HG02623 (cell line): Measurements from ENCODE around the gene SLC35E1.

Experiments used
- ATAC-seq: cut with Tn5 transposase; IDR thresholded peaks from one replicate; pipeline ENCODE4 v1.9.1; 2021; ENCODE audit warnings: moderate library complexity; ENCODE audit not compliant: unreplicated experiment

Gene SLC35E1

GRCh38 chr19:16572332-16573211 is at the start of gene SLC35E1:
TSS of gene SLC35E1 (minus strand) at chr19:16572415. CDS start at chr19:16572364, 51 bp downstream.
- ATAC-seq: peak; percentile 81

GRCh38 chr19:16621165-16621800 is 49.1 kb upstream of the SLC35E1 start:
- ATAC-seq: no peak

- no peak for ATAC-seq
Observed at GRCh38 chr19:16620584-16620983, 48.4 kb upstream of the SLC35E1 start.

GRCh38 chr19:16620018-16620417 is 47.8 kb upstream of the SLC35E1 start:
- ATAC-seq: no peak

- ATAC-seq: no peak
Observed at GRCh38 chr19:16619457-16619856, 47.2 kb upstream of the SLC35E1 start.

GRCh38 chr19:16618248-16618647 is 46.0 kb upstream of the SLC35E1 start:
- no peak for ATAC-seq

- no peak for ATAC-seq
Observed at GRCh38 chr19:16615808-16616207, 43.6 kb upstream of the SLC35E1 start.

- ATAC-seq: no peak
Observed at GRCh38 chr19:16614941-16615340, 42.7 kb upstream of the SLC35E1 start.

GRCh38 chr19:16613841-16614240 is 41.6 kb upstream of the SLC35E1 start:
- ATAC-seq: no peak

GRCh38 chr19:16612636-16613035 is 40.4 kb upstream of the SLC35E1 start:
- no peak for ATAC-seq

GRCh38 chr19:16611121-16611520 is 38.9 kb upstream of the SLC35E1 start:
- ATAC-seq: no peak

GRCh38 chr19:16609511-16610200 is 37.4 kb upstream of the SLC35E1 start:
- ATAC-seq: no peak

GRCh38 chr19:16608290-16608739 is 36.1 kb upstream of the SLC35E1 start:
- ATAC-seq: no peak

GRCh38 chr19:16607819-16608218 is 35.6 kb upstream of the SLC35E1 start:
- no peak for ATAC-seq

- ATAC-seq: no peak
Observed at GRCh38 chr19:16605553-16605994, 33.4 kb upstream of the SLC35E1 start.

GRCh38 chr19:16605115-16605514 is 32.9 kb upstream of the SLC35E1 start:
- no peak for ATAC-seq

- no peak for ATAC-seq
Observed at GRCh38 chr19:16604615-16605014, 32.4 kb upstream of the SLC35E1 start.

- no peak for ATAC-seq
Observed at GRCh38 chr19:16603090-16603489, 30.9 kb upstream of the SLC35E1 start.

- no peak for ATAC-seq
Observed at GRCh38 chr19:16601378-16602052, 29.3 kb upstream of the SLC35E1 start.

- no peak for ATAC-seq
Observed at GRCh38 chr19:16600824-16601223, 28.6 kb upstream of the SLC35E1 start.
